Upper lobe of left lung (tissue), 4 donors: ENCODE measurements around the gene CRIP1.

Experiments
- EP300 ChIP-seq, 4 donors: sonication (generic); formaldehyde crosslinking; IDR thresholded peaks; one replicate each; pipeline ENCODE4 v1.5.1; 2017; ENCODE audit warnings: antibody characterized with exemption in 4 of 4, control low read depth in 2 of 4
- TF ChIP-seq, protein P1 (sequence below), 6 experiments: fragments of 450-650 bp in 4 of 6; fragments of 200-600 bp in 2 of 6; sonication (generic) in 2 of 6; IDR thresholded peaks; one replicate each; pipeline ENCODE4 v1.5.1; 2016 to 2019; ENCODE audit warnings: antibody characterized with exemption in 6 of 6

DNA sequence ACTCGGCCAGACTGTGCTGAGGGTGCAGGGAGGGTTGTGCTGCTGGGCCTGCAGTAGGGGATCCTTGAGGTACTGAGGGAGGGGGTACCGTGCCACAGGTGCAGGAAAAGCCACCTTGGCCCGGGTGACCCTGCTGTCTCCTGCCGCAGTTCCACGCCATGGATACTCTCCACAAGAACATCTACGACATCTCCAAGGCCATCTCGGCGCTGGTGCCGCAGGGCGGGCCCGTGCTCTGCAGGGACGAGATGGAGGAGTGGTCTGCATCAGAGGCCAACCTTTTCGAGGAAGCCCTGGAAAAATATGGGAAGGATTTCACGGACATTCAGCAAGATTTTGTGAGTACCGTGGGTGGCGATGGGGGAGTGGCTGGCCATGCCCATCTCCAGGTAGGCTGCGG is 26.1 kb upstream of the CRIP1 start:
- TF ChIP-seq, protein P1, sequence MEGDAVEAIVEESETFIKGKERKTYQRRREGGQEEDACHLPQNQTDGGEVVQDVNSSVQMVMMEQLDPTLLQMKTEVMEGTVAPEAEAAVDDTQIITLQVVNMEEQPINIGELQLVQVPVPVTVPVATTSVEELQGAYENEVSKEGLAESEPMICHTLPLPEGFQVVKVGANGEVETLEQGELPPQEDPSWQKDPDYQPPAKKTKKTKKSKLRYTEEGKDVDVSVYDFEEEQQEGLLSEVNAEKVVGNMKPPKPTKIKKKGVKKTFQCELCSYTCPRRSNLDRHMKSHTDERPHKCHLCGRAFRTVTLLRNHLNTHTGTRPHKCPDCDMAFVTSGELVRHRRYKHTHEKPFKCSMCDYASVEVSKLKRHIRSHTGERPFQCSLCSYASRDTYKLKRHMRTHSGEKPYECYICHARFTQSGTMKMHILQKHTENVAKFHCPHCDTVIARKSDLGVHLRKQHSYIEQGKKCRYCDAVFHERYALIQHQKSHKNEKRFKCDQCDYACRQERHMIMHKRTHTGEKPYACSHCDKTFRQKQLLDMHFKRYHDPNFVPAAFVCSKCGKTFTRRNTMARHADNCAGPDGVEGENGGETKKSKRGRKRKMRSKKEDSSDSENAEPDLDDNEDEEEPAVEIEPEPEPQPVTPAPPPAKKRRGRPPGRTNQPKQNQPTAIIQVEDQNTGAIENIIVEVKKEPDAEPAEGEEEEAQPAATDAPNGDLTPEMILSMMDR (IDR thresholded peaks at IDR 0.05): no peak
- TF ChIP-seq EP300 (IDR thresholded peaks at IDR 0.05): no peak
